ENCODE data around the gene PSMC1. TPM values are rescaled to one million over a fixed set of nuclear protein-coding genes. Genes with fewer than 3 reads are reported as not detected.
"Not testable (repeated sequence)": the region's sequence is repeated elsewhere in the genome, so short reads cannot be mapped to it uniquely, and the experiment has no call there.

PSMC1 gene
- total RNA-seq (2014; rRNA removed; shearing (Covaris generic)): 291 TPM in 2 replicates
- polyA plus RNA-seq (2014; cell fraction: nucleus; rRNA removed): 151 and 260 TPM in 2 replicates

GRCh38 chr14:90256354-90257131 is at the start of gene PSMC1:
TSS of gene PSMC1 (plus strand) at chr14:90256553. CDS start at chr14:90256598, 45 bp downstream.
- DNase-seq (ENCODE audit: extremely low read depth, low read depth): peak; percentile 91

- DNase-seq (ENCODE audit: extremely low read depth, low read depth): no peak
Measured at GRCh38 chr14:90213099-90213748, 43.1 kb upstream of the PSMC1 start.

DNA sequence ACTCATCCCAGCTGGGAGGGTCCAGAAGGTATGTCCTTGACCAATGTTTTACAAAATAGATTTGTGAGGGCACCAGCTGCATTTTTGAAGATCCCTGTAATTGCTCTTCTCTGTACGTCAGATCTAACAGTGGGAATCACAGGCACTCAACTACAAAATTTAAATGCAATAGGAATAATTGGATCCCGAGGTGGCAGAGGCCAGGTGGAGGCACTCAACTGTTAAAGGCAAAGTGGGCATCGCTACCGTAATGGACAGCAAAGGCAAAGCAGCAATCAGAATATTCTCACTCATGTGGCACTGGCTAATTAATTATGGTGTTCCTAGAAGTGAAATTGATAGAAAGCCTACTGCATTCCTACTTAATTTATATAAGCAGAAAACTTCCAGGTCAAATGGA is 27.9 kb upstream of the PSMC1 start:
- DNase-seq (ENCODE audit: extremely low read depth, low read depth): no peak

DNA sequence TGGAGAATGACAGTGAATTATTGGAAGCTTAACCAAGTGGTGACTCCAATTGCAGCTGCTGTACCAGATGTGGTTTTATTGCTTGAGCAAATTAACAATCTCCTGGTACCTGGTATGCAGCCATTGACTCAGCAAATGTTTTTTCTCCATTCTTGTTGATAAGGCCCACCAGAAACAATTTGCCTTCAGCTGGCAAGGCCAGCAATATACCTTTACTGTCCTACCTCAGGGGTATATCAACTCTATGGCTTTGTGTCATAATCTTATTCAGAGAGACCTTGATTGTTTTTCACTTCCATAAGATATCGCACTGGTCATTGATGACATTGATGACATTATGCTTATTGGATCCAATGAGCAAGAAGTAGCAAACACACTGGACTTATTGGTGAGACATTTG is 26.4 kb upstream of the PSMC1 start:
- DNase-seq (ENCODE audit: extremely low read depth, low read depth): not testable (repeated sequence)

DNA sequence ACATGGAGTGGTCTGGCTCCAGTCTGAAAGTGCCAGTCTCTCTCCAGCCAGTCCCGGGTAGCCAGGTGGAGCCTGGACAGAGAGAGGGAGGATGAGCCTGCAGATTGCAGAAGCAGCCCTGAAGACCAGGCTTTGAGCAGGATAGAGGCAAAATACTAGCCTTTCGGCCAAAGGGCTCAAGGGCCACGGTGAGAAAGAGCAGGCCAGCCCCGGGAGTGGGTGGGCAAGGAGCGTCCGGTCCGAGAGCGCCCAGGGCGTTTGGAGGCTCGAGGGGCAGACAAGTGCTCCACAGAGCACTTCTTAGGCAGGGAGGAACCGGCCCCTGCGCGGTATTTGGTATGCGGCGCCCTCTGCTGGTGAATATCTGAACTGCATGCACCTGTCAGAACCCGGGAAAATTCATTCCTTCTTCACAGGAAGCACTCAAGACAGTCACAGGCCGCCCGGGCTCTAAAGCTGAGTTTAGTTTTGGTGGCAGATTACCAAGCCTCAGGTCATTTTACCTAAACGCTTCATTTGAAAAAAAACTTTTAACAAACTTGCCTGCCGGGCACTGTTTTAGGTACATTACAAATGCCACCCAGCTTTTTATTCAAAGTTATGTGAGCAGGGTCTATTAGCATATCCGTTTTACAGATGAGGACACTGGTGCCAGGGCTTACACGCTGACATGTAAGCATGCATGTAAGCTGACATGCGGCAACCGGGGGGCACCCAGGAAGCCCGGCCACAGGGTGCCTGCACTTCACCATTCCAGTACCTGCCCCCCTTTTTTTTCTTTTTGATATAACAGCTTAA is 21.0 kb upstream of the PSMC1 start:
- DNase-seq (ENCODE audit: extremely low read depth, low read depth): peak; percentile 50

- no peak for DNase-seq (ENCODE audit: extremely low read depth, low read depth)
Measured at GRCh38 chr14:90239139-90239538, 17.2 kb upstream of the PSMC1 start.

DNA sequence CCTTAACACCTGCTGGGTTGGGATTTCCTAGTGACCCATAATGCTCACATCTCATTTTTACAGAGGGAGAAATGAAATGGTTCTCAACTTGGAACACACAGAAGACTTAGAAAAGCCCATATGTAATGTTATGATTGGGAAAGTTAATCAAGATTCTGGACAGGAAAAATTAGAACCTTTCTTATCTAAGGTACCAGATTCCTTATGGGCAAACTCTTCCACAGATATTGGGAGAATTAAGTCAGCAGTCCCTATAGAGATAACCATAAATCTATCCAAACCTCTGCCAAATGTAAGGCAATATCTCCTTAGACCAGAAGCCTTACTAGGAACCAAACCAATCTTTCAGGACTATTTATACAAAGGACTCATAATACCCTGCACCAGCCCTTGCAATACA is 13.9 kb upstream of the PSMC1 start:
- no peak for DNase-seq (ENCODE audit: extremely low read depth, low read depth)

DNA sequence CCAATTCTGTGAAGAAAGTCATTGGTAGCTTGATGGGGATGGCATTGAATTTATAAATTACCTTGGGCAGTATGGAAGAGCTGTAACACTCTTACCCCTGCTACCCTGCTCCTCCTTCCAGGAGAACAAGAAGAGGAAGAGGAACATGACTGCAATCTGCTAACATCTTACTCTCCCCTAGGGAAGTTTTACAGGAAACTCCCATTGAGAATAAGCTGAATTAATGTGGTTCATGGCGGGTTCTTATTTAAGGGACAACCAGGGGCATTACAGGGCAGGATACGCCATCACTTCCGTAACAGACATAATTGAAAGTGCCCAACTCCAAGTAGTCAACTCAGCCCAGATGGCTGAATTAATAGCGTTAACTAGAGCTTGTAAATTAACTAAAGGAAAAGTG is 9.4 kb upstream of the PSMC1 start:
- no peak for DNase-seq (ENCODE audit: extremely low read depth, low read depth)

- DNase-seq (ENCODE audit: extremely low read depth, low read depth): not testable (repeated sequence)
Measured at GRCh38 chr14:90247441-90247840, 8.9 kb upstream of the PSMC1 start.

DNA sequence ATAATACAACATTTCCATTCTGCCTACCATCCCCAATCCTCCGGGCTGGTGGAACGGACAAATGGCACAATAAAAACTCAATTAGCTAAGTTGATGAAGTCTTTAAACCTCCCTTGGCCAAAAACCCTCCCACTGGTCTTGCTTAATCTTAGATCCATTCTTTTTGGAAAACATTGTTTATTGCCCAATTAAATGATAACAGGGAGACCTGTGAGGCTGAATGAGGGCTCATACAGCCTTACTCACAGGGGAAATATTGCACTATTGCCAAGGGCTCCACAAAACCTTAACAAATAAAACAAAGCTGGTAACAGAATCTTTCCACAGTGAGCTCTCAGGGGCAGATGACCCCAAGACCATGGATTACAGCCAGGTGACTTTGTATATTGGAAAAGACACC is 7.8 kb upstream of the PSMC1 start:
- no peak for DNase-seq (ENCODE audit: extremely low read depth, low read depth)

DNA sequence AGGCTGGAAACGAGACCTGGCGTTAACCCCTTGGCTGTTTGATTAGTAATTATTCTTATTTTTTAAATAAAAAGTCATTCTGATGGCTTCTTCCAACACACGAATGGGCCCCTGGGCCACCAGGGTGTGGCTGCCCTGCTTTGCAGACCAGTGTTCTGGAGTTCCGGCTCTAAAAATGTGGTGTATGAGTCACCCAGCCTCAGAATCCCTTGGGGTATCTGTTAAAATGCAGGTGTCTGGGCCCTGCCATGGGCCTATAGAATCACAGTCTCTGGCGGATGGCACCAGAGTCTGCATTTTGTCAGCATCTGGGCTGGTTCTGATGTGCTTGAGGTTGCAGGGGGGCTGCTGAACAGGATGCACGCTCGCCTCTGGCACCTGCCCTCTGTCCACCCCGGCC is 2.5 kb upstream of the PSMC1 start:
- DNase-seq (ENCODE audit: extremely low read depth, low read depth): no peak

DNA sequence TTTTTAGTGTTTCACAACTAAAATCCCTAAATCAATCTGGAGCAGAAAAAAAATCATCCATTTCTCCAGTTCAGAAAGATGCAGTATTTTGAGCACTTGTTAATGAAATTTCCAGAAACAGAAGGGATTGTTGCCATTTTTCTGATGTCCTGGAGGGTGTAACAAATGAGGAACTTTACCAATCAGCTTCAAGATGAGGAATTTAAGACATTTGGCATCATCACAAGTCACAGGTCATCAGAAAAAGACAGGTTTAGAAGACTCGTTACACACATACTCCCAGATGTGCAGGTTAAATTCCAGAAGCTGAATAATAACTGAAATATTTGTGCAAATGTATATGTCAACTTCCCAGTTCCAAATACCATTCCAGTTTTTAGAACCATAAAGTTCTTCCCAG is 482 bp upstream of the PSMC1 start:
- DNase-seq (ENCODE audit: extremely low read depth, low read depth): no peak

DNA sequence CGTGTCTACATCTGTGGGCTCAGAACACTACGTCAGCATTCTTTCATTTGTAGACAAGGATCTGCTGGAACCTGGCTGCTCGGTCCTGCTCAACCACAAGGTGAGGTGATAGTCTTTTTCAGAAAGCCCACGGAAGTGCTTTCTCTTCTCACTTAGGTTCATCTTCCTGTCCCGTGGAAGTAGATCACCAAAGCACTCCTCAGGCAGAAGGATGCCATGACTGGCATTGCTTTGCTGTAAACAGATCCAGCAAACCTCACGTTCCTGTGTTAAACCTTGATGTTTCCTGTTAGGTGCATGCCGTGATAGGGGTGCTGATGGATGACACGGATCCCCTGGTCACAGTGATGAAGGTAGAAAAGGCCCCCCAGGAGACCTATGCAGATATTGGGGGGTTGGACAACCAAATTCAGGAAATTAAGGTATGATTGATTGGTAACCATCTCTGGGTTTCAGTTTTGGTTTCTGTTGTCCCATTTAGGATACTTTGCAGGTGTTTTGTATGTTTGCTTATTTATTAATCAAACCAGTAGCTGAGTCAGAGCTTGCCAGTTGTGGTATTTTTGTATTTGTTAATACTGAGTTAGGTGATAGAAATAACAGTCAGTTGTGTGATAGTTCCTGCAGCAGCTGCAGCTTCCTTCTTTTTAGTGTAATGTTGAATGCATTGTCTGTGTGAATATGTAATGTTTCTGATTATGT is 7.5 kb downstream of the PSMC1 start:
- DNase-seq (ENCODE audit: extremely low read depth, low read depth): no peak

DNA sequence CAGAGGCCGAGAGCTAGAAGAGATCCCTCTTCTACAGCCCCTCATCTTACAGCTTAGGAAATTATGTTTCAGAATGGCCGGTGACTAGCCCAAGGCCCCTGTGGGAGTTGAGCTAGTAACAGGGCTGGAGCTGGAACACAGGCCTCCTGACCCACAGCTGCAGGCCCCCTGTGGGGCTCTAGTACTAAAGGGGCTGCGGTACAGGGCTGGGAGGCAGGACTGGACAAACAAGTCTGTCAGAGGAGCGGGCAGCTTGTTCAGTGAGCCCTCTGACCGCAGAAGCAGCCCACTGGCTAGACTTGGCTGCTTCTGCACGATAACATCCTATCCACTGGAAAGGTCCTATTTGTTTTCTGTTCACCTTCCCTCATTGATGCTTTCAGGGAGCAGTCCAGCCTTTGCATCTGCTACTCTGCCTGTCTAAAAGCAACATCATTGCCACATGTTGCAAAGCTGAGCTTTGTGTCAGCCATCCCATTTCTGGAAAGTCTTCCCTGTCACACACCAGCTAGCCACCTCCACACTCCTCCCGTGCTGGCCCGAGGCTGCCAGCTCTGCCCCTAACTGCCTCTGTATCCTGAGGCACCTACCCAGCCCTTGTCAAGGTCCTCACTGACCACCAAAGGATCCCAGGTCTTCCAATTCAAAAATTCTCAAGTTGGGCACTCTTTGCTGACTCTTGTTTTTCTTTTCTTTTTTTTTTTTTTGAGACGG is 10.2 kb downstream of the PSMC1 start:
- no peak for DNase-seq (ENCODE audit: extremely low read depth, low read depth)

GRCh38 chr14:90268420-90268819 is 12.1 kb downstream of the PSMC1 start:
- no peak for DNase-seq (ENCODE audit: extremely low read depth, low read depth)

DNA sequence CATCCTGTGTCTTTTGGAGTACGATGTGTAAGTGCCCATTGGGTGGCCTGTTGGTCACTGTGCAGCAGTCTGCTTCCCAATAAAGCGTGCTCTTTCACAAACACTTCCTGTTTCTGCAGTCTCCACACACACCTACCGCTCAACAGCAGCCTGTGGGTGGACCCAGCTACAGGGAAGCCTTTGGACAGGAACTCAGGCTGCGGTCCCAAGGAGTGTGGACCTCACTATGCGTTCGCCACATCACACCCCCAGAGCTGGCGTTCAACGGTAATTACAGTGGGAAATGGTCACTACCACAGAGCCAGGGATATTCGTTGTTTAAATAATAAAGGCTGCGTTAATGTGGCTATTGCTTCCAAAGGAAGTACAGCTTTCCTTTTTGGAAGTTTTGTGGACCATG is 16.2 kb downstream of the PSMC1 start:
- no peak for DNase-seq (ENCODE audit: extremely low read depth, low read depth)

GRCh38 chr14:90273532-90273931 is 17.2 kb downstream of the PSMC1 start:
- DNase-seq (ENCODE audit: extremely low read depth, low read depth): no peak

DNA sequence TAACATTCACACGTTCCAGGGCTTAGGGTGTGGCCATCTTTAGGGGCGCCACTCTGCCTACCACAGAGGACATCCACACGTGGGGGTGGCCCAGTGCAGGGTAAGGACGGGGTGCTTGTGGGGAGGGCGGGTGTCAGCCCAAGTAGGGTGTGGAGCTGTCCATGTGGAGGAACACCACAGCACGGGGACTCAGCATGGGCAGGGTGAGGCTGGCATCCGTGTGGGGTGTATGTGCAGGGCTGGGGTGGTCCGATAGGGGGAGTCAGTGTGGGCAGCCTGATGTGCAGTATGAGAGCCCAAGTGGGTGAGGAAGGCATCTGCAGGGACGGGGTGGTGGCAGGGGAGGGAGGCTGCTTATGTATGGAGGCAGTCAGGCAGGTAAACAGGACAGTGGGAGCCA is 17.7 kb downstream of the PSMC1 start:
- DNase-seq (ENCODE audit: extremely low read depth, low read depth): peak; percentile 23

DNA sequence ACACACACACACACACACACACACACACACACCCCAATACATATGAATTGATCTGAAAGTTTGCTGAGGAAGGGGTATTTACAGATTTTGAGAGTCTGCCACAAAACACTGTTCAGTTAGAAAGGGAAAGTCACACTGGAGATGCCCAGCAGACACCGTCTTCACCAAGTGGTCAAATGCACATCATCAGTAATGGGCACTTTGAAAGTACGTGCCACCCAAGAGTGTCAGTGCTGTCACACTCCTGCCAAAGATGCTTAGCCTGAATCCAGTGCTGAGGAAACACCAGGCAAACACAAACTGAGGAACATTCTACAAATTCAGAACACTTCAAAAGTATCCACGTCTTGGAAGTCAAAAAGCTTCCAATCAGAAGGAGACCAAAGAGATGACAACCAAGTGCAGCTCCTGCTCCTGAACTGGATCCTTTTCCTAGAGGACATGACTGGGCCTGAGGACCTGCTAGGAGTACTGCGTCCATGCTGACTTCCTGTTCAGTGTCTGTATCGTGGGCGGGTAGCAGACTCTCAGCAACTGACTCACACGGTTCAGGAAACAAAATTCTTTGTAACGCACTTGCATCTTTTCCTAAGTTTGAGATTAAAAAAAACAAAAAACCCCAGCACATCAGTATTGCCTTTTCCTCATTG is 18.6 kb downstream of the PSMC1 start:
- DNase-seq (ENCODE audit: extremely low read depth, low read depth): no peak

GRCh38 chr14:90275458-90275814 is 19.1 kb downstream of the PSMC1 start:
- no peak for DNase-seq (ENCODE audit: extremely low read depth, low read depth)

All from NCI-H460 (cell line).